Rectal smooth muscle tissue (tissue), 1 donor: ENCODE results near the gene EYS.

Experiments used
- H3K27ac ChIP-seq: one replicate; pipeline ENCODE4 v1.7.0; 2013; ENCODE audit warnings: low read depth, low read length, inconsistent platforms
- H3K27me3 ChIP-seq: one replicate; pipeline ENCODE4 v1.7.0; 2013; ENCODE audit warnings: low read length; ENCODE audit not compliant: control insufficient read depth, insufficient read depth
- H3K36me3 ChIP-seq: one replicate; pipeline ENCODE4 v1.7.0; 2013; ENCODE audit warnings: low read length; ENCODE audit not compliant: control insufficient read depth, insufficient read depth
- H3K4me1 ChIP-seq: one replicate; pipeline ENCODE4 v1.7.0; 2013; ENCODE audit warnings: low read length; ENCODE audit not compliant: control insufficient read depth, insufficient read depth
- H3K4me3 ChIP-seq: one replicate; pipeline ENCODE4 v1.7.0; 2013; ENCODE audit warnings: low read length
- H3K9ac ChIP-seq: one replicate; pipeline ENCODE4 v1.7.0; 2013; ENCODE audit warnings: low read length

Gene EYS

DNA sequence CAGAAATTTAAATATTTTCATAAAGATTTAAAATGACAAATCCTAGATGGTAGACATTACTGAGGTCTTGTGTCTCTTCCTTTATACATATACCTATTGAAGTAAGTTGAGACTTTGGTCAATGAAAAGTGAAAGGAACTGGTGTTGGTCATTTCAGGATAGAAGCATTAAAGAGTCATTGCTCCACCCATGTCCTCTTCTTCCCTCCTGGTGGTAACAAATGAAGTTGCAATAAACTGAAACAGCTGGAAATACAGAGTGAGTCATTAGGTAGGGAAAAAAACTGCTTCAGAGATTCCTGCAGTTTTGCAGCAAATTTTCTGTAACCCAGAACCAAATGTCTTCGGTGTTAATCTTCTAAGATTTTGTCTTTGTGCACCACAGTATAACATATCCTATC lies 448.0 kb downstream of the EYS start:
- H3K27ac ChIP-seq, result no peak overlapping the region
- H3K4me3 ChIP-seq, result no peak overlapping the region
- H3K36me3 ChIP-seq, result no peaks in the 10 kb centered on the region
- no peaks in the 10 kb centered on the region for H3K4me1 ChIP-seq
- H3K9ac ChIP-seq, result no peak overlapping the region
- H3K27me3 ChIP-seq, result no peaks in the 10 kb centered on the region

DNA sequence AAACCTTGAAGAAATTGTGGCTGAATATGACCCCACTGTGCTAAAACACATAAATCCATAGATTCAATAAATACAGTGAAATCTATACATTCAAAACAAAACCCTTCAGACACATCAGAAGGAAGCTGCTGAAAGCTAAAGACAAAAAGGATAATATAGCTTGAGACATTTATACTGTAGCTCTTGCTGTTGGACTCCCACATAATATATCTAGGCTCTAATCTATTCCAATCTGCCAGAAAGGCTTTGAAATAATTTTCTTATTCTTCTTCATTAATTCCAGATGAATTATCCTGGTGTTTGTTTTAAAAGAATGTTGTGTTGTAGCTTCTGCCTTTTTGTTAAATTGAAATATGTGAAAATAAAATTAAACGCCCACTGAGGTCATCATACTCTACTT lies 454.0 kb downstream of the EYS start:
- Histone ChIP-seq H3K9ac (no peak overlapping the region), H3K4me3 (no peak overlapping the region), H3K4me1 (no peaks in the 10 kb centered on the region), H3K36me3 (no peaks in the 10 kb centered on the region), H3K27me3 (no peaks in the 10 kb centered on the region), H3K27ac (no peak overlapping the region)

DNA sequence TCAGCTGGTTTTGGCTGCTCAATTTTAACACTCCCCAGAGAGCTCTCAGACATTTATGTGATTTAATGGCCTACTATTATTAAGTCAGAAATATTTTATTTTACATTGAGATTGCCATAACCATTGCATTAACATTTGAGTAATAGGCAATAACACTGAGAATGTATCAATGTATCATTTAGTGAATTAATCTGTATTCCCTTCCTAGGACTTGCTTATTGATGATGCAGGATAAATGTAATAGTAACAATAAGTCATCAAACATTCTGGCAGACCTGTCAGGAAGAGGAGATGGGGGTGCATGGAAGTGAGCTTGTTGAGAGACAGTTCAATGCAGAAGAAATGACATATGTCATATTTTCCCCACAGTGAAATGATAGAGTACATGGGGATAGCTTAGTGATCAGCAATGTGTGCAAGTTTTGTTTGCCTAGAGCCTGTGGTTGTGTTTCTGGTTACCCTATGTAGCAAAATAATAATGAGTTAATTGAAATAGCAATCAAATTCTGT lies 458.9 kb downstream of the EYS start:
- Histone ChIP-seq H3K4me3 (no peak overlapping the region), H3K4me1 (no peaks in the 10 kb centered on the region), H3K36me3 (no peaks in the 10 kb centered on the region), H3K27me3 (no peaks in the 10 kb centered on the region), H3K27ac (no peak overlapping the region), H3K9ac (no peak overlapping the region)

DNA sequence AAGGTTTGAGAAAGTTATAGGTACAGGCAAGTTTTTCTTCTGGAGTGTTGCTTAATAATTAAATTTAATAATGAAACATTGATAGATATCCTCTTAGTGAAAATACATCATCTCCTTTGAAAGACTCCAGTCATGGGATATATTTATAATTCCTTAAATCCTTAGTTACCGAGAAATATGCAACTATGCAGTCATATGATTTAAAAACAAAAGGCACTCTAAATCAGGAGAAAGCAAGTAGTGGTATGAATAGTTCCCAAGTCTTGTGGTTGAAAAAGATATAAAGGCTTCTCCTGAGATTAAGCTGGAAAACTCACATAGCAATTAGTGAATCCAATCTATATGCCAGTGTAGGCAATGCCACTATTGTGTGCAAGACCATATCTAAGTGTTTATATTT lies 475.4 kb downstream of the EYS start:
- Histone ChIP-seq H3K4me3 (no peak overlapping the region), H3K4me1 (no peaks in the 10 kb centered on the region), H3K9ac (no peak overlapping the region), H3K27ac (no peak overlapping the region), H3K36me3 (no peaks in the 10 kb centered on the region), H3K27me3 (no peaks in the 10 kb centered on the region)

GRCh38 chr6:65229825-65230224 lies 477.2 kb downstream of the EYS start:
- no peaks in the 10 kb centered on the region for H3K36me3 ChIP-seq
- no peaks in the 10 kb centered on the region for H3K27me3 ChIP-seq
- H3K27ac ChIP-seq, result no peak overlapping the region
- no peaks in the 10 kb centered on the region for H3K4me1 ChIP-seq
- no peak overlapping the region for H3K9ac ChIP-seq
- no peak overlapping the region for H3K4me3 ChIP-seq

- Histone ChIP-seq H3K9ac (no peak overlapping the region), H3K36me3 (no peaks in the 10 kb centered on the region), H3K4me1 (no peaks in the 10 kb centered on the region), H3K27ac (no peak overlapping the region), H3K4me3 (no peak overlapping the region), H3K27me3 (no peaks in the 10 kb centered on the region)
Observed at GRCh38 chr6:65221153-65221552, 485.9 kb downstream of the EYS start.

- H3K9ac ChIP-seq, result no peak overlapping the region
- H3K36me3 ChIP-seq, result no peaks in the 10 kb centered on the region
- H3K4me1 ChIP-seq, result no peaks in the 10 kb centered on the region
- H3K4me3 ChIP-seq, result no peak overlapping the region
- H3K27ac ChIP-seq, result no peak overlapping the region
- H3K27me3 ChIP-seq, result no peaks in the 10 kb centered on the region
Observed at GRCh38 chr6:65202738-65203137, 504.3 kb downstream of the EYS start.

- Histone ChIP-seq H3K4me3 (no peak overlapping the region), H3K4me1 (no peaks in the 10 kb centered on the region), H3K9ac (no peak overlapping the region), H3K36me3 (no peaks in the 10 kb centered on the region), H3K27me3 (no peaks in the 10 kb centered on the region), H3K27ac (no peak overlapping the region)
Observed at GRCh38 chr6:65199683-65200082, 507.3 kb downstream of the EYS start.

DNA sequence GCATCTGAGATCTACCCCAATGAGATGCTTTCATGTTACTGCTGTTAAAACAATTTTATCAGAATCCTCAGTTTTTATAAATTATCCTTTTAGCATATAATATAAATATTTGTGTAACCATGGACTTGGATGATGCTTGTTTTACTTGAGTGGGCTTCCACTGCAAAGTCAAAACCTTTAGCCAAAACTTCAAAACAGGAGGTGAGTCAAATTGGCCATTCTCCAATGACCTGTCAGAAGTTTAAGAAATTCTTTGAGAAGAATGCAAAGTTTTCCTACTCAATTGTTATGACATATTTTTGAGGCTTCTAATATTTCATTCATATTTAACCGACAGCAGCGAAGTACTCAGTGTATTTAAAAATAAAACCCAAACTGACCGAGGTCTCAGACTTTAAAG lies 507.9 kb downstream of the EYS start:
- H3K9ac ChIP-seq, result no peak overlapping the region
- no peaks in the 10 kb centered on the region for H3K4me1 ChIP-seq
- no peaks in the 10 kb centered on the region for H3K27me3 ChIP-seq
- no peaks in the 10 kb centered on the region for H3K36me3 ChIP-seq
- H3K4me3 ChIP-seq, result no peak overlapping the region
- H3K27ac ChIP-seq, result no peak overlapping the region

GRCh38 chr6:65191471-65191870 lies 515.6 kb downstream of the EYS start:
- no peaks in the 10 kb centered on the region for H3K4me1 ChIP-seq
- H3K27ac ChIP-seq, result no peak overlapping the region
- H3K9ac ChIP-seq, result no peak overlapping the region
- no peaks in the 10 kb centered on the region for H3K36me3 ChIP-seq
- no peaks in the 10 kb centered on the region for H3K27me3 ChIP-seq
- H3K4me3 ChIP-seq, result no peak overlapping the region

- Histone ChIP-seq H3K4me1 (no peaks in the 10 kb centered on the region), H3K4me3 (no peak overlapping the region), H3K27me3 (no peaks in the 10 kb centered on the region), H3K36me3 (no peaks in the 10 kb centered on the region), H3K27ac (no peak overlapping the region), H3K9ac (no peak overlapping the region)
Observed at GRCh38 chr6:65189236-65189881, 517.7 kb downstream of the EYS start.

GRCh38 chr6:65186826-65187225 lies 520.2 kb downstream of the EYS start:
- Histone ChIP-seq H3K36me3 (no peaks in the 10 kb centered on the region), H3K9ac (no peak overlapping the region), H3K4me3 (no peak overlapping the region), H3K4me1 (no peaks in the 10 kb centered on the region), H3K27me3 (no peaks in the 10 kb centered on the region), H3K27ac (no peak overlapping the region)

DNA sequence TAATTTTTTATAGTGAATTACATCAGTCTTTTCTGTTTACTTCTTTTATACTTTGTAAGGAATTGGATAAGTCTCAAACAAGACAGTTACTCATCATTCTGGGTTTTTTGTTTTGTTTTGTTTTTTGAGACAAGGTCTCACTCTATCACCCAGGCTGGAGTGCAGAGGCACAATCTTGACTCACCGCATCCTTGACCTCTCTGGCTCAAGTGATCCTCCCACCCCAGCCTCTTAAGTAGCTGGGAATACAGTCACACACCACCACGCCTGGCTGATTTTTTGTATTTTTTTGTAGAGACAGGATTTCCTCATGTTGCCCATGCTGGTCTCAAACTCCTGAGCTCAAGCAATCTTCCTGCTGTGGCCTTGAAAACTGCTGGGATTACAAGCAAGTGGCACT lies 524.3 kb downstream of the EYS start:
- H3K4me1 ChIP-seq, result no peaks in the 10 kb centered on the region
- no peak overlapping the region for H3K27ac ChIP-seq
- H3K36me3 ChIP-seq, result no peaks in the 10 kb centered on the region
- no peaks in the 10 kb centered on the region for H3K27me3 ChIP-seq
- no peak overlapping the region for H3K4me3 ChIP-seq
- no peak overlapping the region for H3K9ac ChIP-seq
